B cell (primary cell): Measurements from ENCODE around the gene PDZD7. TPM values are rescaled to one million over a fixed set of nuclear protein-coding genes. Genes with fewer than 3 reads are reported as not detected.

ENCODE experiments used
- ATAC-seq: fragments of 200-7000 bp; cut with Tn5 transposase; one replicate; pipeline ENCODE4 v1.10.0; 2021; ENCODE audit warnings: low read depth, mild to moderate bottlenecking, moderate number of reproducible peaks, moderate library complexity
- CTCF ChIA-PET: fragments of 350-600 bp; sonication (Branson Sonifier 250); formaldehyde crosslinking; loops from one replicate; lab custom pipeline; 2021; ENCODE audit warnings: antibody characterized with exemption, inconsistent platforms; lab: Charles Lee
- POLR2A ChIA-PET: fragments of 350-600 bp; sonication (Branson Sonifier 250); formaldehyde crosslinking; loops from one replicate; lab custom pipeline; 2021; ENCODE audit warnings: antibody characterized with exemption; lab: Charles Lee
- DNase-seq: peaks from one replicate; pipeline ENCODE4 v3.0.0; 2013
- H2AFZ ChIP-seq: 2 replicates; pipeline ENCODE4 v1.6.1; 2012; ENCODE audit warnings: mild to moderate bottlenecking, low read depth, low read length; ENCODE audit not compliant: insufficient read depth, poor library complexity, severe bottlenecking
- H3K27ac ChIP-seq, 2 donors: 1 replicate in 1 of 2; 2 replicates in 1 of 2; pipeline ENCODE4 v1.5.1; 2012 to 2013; ENCODE audit warnings: low read length in 2 of 2, mild to moderate bottlenecking in 2 of 2, moderate library complexity in 1 of 2
- H3K27me3 ChIP-seq, 4 experiments: fragments of 200-600 bp in 1 of 4; sonication (generic) in 1 of 4; replicated peaks in 1 of 4; 1 replicate in 2 of 4; 2 replicates in 2 of 4; pipeline versions ENCODE4 v1.6.1 to v1.7.0; 2013 to 2016; ENCODE audit warnings: low read length in 3 of 4, mild to moderate bottlenecking in 2 of 4, mixed read lengths in 1 of 4, moderate library complexity in 1 of 4; ENCODE audit not compliant: insufficient read depth in 4 of 4, control insufficient read depth in 3 of 4; ENCODE audit errors: control extremely low read depth in 1 of 4
- H3K36me3 ChIP-seq, 2 experiments: replicated peaks in 1 of 2; 1 replicate in 1 of 2; 2 replicates in 1 of 2; pipeline versions ENCODE4 v1.6.1 to v1.7.1; 2013; ENCODE audit warnings: low read length in 1 of 2; ENCODE audit not compliant: insufficient read depth in 2 of 2, control insufficient read depth in 1 of 2; ENCODE audit errors: control extremely low read depth in 1 of 2, extremely low read depth in 1 of 2
- H3K4me1 ChIP-seq, 2 donors: fragments of 200-600 bp in 1 of 2; sonication (generic) in 1 of 2; 1 replicate in 1 of 2; 2 replicates in 1 of 2; pipeline versions ENCODE4 v1.5.1 to v1.6.1; 2013 to 2017; ENCODE audit warnings: low read length in 2 of 2; ENCODE audit not compliant: control insufficient read depth in 2 of 2, insufficient read depth in 2 of 2
- H3K4me2 ChIP-seq: replicated peaks from 2 replicates; pipeline ENCODE3; 2012; ENCODE audit warnings: mild to moderate bottlenecking, low read depth, low read length; ENCODE audit not compliant: poor library complexity, severe bottlenecking
- H3K4me3 ChIP-seq, 5 experiments: fragments of 200-600 bp in 1 of 5; sonication (generic) in 1 of 5; 1 replicate in 3 of 5; 2 replicates in 2 of 5; pipeline versions ENCODE4 v1.5.1 to v1.7.0; 2011 to 2016; ENCODE audit warnings: low read length in 4 of 5, mild to moderate bottlenecking in 4 of 5, low read depth in 2 of 5, control low read depth in 1 of 5, moderate library complexity in 1 of 5; ENCODE audit not compliant: insufficient read depth in 1 of 5; ENCODE audit errors: control extremely low read depth in 1 of 5, extremely low read depth in 1 of 5
- H3K79me2 ChIP-seq: fragments of 200-600 bp; sonication (generic); one replicate; pipeline ENCODE4 v1.6.0; 2016; ENCODE audit warnings: low read length; ENCODE audit not compliant: control insufficient read depth, insufficient read depth
- H3K9ac ChIP-seq: fragments of 200-600 bp; sonication (generic); 2 replicates; pipeline ENCODE4 v1.6.1; 2017; ENCODE audit warnings: mild to moderate bottlenecking, low read length, moderate library complexity
- H3K9me3 ChIP-seq, 3 donors: one replicate each; pipeline versions ENCODE4 v1.6.1 to v1.7.1; 2013; ENCODE audit warnings: low read length in 2 of 3; ENCODE audit not compliant: control insufficient read depth in 2 of 3, insufficient read depth in 1 of 3; ENCODE audit errors: control extremely low read depth in 1 of 3
- H4K20me1 ChIP-seq: 2 replicates; pipeline ENCODE4 v1.6.0; 2012; ENCODE audit warnings: mild to moderate bottlenecking, low read length; ENCODE audit not compliant: insufficient read depth, control insufficient read depth, poor library complexity, severe bottlenecking
- H3K27ac Mint-ChIP-seq: one replicate; pipeline ENCODE4 v1.8.0; 2021; ENCODE audit warnings: mixed read lengths
- H3K27me3 Mint-ChIP-seq: one replicate; pipeline ENCODE4 v1.8.0; 2021; ENCODE audit warnings: mixed read lengths
- H3K4me1 Mint-ChIP-seq: one replicate; pipeline ENCODE4 v1.8.0; 2021; ENCODE audit warnings: mixed read lengths
- H3K4me3 Mint-ChIP-seq: one replicate; pipeline ENCODE4 v1.8.0; 2021; ENCODE audit warnings: mixed read lengths
- H3K9me3 Mint-ChIP-seq: one replicate; pipeline ENCODE4 v1.8.0; 2022; ENCODE audit warnings: mixed read lengths; ENCODE audit not compliant: insufficient read depth
- EZH2 ChIP-seq: IDR thresholded peaks from 2 replicates; pipeline ENCODE4 v1.6.1; 2012; ENCODE audit warnings: borderline replicate concordance, low read depth, mild to moderate bottlenecking, moderate library complexity, low read length; ENCODE audit not compliant: insufficient read depth, poor library complexity, severe bottlenecking
- WGBS: methylation state at CpG from one replicate; pipeline ENCODE4 v1.1.5; 2013; ENCODE audit warnings: missing lambda C conversion rate; ENCODE audit not compliant: insufficient coverage; 5-methylcytosine and 5-hydroxymethylcytosine counted together
- intact Hi-C: fragments of 100-400 bp; cut with micrococcal nuclease; formaldehyde crosslinking; loops from one replicate; pipeline ENCODE4 v1.10.0; 2022
- polyA plus RNA-seq: library from polyadenylated mRNA; depleted of rRNA; stranded (reverse); fragments of >200 nt; gene quantifications from 2 replicates; pipeline ENCODE4 v1.2.3, GENCODE V29; 2012
- total RNA-seq, 2 donors: library from RNA; stranded (reverse); fragments of 120-200 nt in 1 of 2; gene quantifications; 1 replicate in 1 of 2; 2 replicates in 1 of 2; pipeline versions ENCODE4 v1.2.3 to v1.2.4, GENCODE V29; 2013 to 2022
- TF ChIP-seq, protein P1 (sequence below): fragments of 200-600 bp; IDR thresholded peaks from one replicate; pipeline ENCODE4 v1.8.0; 2022; ENCODE audit warnings: antibody characterized with exemption, mild to moderate bottlenecking

The PDZD7 gene
- total and polyA plus RNA-seq, 2 donors (not counting 1 experiment from before 2014, with no cell fraction given), result 0.64 to 0.69 TPM

DNA sequence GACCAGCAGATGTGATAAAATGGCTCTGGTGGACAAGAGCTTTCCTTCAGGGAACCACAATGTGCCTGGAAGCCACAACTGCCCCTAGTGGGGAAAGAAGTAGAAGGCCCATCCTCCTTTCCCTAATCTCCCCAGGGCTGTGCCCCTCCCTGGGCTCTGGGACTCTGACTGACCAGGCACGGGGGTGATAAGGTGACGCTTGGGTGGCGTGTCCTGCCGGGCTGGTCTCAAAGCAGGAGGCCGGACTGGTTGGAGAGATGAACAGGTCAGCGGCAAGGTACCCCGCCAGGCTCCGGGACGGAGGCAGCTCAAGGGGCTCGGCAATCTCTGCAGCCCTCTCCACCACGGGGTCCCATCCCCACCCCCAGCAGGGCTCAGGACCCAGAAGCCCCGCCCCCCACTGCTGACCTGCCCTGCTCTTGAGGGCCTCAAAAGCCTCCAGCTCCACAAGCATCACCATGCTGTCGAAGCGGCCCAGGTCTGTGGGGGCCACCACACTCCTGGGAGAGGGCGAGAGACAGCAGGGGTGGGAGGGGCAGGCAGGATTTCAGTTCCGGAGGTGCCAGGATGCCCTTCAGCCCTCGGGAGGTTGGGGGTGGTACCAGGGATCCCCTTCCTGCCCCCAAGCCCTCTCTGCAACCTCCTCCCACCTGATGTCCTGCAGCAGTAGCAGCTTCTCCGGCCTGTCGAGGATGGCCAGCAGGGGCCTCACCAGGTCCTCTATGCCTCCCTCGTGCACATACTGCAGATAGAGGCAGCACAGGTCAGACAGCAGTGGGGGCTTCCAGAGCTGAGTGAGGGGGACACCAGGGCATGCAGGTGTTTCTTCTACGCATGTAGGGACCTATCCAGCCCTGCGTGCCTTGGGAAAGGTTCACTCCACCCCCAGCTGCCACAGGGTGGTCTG is 19.2 kb downstream of the PDZD7 start:
- Histone ChIP-seq H3K4me2 (no peak overlapping the region), H3K4me1 (peaks cover 8 to 13% of the 10 kb centered on the region in 2 donors), H3K36me3 (no peaks in the 10 kb centered on the region), H3K4me3 (no peak overlapping the region), H3K9me3 (no peaks in the 10 kb centered on the region), H4K20me1 (no peaks in the 10 kb centered on the region), H3K79me2 (no peaks in the 10 kb centered on the region), H3K9ac (no peak overlapping the region), H3K27me3 (peaks cover 0 to 24% (median 10%) of the 10 kb centered on the region in 4 experiments), H3K27ac (no peak overlapping the region), H2AFZ (no peak overlapping the region)
- no peak overlapping the region for H3K4me3 Mint-ChIP-seq
- intact Hi-C loops, result loop anchor here (2.0 to 5.0 kb wide), 2 partner anchors 19 to 339 kb away; partner anchors contain the start of genes PDZD7 and SFXN3
- no peak for TF ChIP-seq EZH2
- TF ChIP-seq, protein P1, sequence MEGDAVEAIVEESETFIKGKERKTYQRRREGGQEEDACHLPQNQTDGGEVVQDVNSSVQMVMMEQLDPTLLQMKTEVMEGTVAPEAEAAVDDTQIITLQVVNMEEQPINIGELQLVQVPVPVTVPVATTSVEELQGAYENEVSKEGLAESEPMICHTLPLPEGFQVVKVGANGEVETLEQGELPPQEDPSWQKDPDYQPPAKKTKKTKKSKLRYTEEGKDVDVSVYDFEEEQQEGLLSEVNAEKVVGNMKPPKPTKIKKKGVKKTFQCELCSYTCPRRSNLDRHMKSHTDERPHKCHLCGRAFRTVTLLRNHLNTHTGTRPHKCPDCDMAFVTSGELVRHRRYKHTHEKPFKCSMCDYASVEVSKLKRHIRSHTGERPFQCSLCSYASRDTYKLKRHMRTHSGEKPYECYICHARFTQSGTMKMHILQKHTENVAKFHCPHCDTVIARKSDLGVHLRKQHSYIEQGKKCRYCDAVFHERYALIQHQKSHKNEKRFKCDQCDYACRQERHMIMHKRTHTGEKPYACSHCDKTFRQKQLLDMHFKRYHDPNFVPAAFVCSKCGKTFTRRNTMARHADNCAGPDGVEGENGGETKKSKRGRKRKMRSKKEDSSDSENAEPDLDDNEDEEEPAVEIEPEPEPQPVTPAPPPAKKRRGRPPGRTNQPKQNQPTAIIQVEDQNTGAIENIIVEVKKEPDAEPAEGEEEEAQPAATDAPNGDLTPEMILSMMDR, result no peak
- H3K27ac Mint-ChIP-seq, result no peak overlapping the region
- ChIA-PET POLR2A (interaction anchor here (0.6 kb wide), 1 partner anchor 42 kb away, joined by 3 read pairs; the partner anchor contains the start of gene SEMA4G), CTCF (interaction anchor here (0.9 to 2.1 kb wide), 7 partner anchors 7 to 341 kb away, joined by 3 to 16 read pairs (median 4); partner anchors contain the start of gene LZTS2)
- DNase-seq, result no peak
- 93% methylated on average over 17 of the region's 22 CpGs for WGBS
- H3K27me3 Mint-ChIP-seq, result peaks cover 20% of the 10 kb centered on the region
- H3K4me1 Mint-ChIP-seq, result peaks cover 16% of the 10 kb centered on the region
- no peaks in the 10 kb centered on the region for H3K9me3 Mint-ChIP-seq
- no peak for ATAC-seq
